Stimulated activated CD8-positive, alpha-beta memory T cell treated with anti-CD3 and anti-CD28 coated beads, Interleukin-4, amount 100 ng/mL, for 1 hour (primary cell): Measurements from ENCODE around the gene VPS37D.
"Not testable (repeated sequence)": the region's sequence is repeated elsewhere in the genome, so short reads cannot be mapped to it uniquely, and the experiment has no call there.

Experiments
- DNase-seq, 2 donors: peaks; one replicate each; pipeline ENCODE4 v3.0.0-alpha.2; 2020; ENCODE audit warnings: low read depth in 2 of 2, low spot score in 1 of 2

VPS37D gene, protein sequence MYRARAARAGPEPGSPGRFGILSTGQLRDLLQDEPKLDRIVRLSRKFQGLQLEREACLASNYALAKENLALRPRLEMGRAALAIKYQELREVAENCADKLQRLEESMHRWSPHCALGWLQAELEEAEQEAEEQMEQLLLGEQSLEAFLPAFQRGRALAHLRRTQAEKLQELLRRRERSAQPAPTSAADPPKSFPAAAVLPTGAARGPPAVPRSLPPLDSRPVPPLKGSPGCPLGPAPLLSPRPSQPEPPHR

DNA sequence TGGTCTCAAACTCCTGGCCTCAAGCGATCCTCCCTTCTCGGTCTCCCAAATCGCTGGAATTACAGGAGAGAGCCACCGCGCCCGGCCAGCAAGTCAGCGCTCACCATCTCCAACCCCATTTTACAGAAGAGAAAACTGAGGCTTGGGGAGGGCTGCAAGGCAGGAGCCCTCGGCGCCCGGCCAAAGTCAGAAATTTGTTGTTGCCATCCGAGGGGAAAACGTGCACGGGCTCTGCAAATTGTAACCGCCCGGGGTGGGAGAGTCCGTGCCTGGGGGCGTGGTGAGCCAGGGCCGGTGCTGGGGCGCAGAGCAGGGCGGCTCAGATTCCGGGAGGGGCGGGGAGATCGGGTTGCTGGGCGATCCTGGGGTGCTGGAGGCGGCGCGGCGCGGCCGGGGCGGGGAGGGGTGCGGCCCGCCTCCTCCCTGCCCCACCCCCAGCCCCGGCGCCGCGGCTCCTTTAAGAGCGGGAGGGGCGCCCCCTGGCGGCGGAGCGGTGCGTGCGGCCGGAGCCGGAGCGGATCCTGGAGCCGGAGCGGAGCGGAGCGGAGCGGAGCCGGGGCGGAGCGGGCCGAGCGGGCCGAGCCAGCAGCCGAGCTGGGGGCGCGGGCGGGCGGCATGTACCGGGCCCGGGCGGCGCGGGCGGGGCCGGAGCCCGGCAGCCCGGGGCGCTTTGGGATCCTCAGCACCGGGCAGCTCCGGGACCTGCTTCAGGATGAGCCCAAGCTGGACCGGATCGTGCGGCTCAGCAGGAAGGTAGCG, at the start of gene VPS37D:
Gene VPS37D, plus strand, starts transcription at position 488 of the 759 bp plus-strand sequence. Its CDS starts 128 bp downstream, at position 616.
- DNase-seq = peak; percentile 83 to 84

DNA sequence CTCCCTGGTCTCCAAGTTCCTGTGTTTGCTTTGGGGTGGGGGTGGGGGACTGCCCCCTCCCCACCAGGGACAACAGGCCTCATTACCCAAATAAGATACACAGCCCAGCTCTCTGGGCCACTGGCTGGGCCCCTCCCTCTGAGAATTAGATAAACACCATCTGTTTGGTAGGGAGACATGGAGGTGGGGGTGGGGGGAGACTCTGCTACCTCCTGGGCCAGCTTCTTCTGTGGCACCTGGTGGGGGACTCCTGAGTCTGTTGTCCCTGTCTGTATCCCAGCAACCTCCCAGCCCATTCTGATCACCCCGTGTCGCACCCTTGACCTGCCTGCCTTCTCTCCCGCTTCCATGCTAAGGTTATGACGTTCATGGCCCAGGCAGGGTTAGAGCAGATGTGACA, 49.1 kb upstream of the VPS37D start:
- no peak for DNase-seq

DNA sequence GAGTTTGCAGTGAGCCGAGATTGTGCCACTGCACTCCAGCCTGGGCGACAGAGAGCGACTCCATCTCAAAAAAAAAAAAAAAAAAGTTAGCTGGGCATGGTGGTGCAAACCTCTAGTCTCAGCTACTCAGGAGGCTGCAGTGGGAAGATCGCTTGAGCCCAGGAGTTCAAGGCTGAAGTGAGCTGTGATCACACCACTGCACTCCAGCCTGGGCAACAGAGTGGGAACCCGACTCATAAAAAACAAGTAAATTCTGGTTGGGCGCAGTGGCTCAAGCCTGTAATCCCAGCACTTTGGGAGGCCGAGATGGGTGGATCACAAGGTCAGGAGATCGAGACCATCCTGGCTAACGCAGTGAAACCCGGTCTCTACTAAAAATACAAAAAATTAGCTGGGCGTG, 48.2 kb upstream of the VPS37D start:
- DNase-seq = not testable (repeated sequence)

DNA sequence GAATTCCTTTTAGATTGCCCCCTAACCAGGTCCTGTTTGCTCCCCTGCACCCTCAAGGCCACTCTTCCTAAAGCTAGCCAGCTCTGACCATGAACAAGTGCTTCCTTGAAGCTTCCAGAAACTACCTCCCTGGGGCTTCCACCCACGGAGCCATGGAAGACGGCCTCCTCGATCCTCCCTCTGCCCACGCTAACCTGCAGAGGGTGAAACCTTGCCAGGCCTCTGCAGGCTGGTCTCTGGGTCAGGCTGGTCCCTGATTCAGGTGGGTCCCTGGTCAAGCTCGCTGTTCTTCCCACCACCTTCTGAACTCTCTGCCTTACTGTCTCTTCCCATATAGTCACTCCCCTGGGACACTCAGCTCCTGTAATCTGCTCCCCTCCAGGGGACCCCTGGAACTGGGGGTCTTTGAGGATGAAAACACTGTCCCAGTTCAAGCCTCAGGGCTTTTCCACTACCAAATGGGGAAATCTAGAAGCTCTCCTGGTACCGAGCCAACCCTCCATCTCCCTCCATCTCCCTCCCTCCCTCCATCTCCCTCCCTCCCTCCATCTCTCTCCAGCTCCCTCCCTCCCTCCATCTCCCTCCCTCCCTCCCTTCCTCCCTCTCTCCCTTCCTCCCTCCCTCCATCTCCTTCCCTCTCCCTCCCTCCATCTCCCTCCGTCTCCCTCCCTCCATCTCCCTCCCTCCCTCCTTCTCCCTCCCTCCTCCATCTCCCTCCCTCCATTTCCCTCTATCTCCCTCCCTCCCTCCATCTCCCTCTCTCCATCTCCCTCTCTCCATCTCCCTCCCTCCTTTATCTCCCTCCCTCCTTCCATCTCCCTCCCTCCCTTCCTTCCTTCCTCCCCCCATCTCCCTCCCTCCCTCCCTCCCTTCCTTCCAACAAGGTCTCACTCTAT, 46.2 kb upstream of the VPS37D start:
- DNase-seq = no peak

DNA sequence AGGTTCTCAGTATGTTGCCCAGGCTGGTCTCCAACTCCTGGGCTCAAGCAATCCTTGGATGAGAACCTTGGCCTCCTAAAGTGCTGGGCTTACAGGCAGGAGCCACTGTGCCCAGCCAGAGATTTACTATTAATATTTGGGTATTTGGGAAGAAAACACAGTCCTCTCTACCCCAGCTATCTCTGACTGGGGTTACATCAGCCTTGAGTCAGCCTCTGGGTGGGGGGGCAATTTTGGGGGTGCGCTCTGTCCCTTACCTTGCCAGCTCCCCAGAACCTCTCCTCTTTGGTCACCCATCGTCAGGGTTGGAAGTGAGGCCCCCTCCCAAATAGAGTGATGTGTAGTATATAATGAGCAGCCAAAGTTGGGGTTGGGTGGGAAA, 45.1 kb upstream of the VPS37D start:
- no peak for DNase-seq

DNA sequence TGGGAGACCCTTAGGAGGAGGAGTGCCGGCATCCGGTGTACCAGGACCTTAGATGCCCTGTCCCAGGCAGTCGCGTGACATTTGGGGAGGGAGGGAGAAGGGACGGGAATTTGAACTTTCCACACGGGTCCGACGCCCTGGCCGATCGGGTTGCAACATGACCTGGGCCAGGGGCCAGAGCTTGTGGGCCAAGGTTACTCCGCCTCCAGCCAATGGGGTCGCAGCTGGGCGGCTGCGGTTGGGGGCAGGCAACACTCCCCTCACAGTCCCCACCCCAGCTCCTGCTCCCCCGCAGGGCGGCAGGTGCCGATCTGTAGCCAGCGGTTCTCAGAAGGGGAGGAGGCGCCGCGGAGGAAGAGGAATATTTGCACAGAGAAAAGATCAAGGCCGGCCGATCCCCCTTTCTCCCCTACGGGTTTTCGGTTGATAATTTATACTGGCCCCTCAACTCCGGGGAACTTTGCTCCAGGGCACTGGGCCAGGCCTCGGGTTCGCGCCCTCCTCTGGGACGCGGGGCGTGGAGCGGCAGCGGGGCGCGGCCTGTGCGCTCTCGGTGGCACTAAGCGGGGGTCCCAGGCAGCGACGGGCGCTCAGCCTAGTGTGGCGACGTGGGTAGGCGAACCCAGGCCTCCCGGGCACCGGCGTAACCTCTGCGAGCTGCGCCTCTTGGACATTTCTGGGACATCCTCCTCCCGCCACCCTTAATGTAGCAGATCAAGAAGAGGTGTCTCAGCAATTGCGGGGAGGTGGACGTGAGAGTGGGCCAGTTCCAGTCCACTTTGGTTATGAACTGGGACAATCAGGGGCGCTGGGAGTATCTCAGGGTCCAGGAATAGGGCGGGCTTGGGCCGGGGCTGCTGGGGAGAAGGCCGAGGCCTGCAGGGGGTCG, 44.5 kb upstream of the VPS37D start:
- DNase-seq = no peak

DNA sequence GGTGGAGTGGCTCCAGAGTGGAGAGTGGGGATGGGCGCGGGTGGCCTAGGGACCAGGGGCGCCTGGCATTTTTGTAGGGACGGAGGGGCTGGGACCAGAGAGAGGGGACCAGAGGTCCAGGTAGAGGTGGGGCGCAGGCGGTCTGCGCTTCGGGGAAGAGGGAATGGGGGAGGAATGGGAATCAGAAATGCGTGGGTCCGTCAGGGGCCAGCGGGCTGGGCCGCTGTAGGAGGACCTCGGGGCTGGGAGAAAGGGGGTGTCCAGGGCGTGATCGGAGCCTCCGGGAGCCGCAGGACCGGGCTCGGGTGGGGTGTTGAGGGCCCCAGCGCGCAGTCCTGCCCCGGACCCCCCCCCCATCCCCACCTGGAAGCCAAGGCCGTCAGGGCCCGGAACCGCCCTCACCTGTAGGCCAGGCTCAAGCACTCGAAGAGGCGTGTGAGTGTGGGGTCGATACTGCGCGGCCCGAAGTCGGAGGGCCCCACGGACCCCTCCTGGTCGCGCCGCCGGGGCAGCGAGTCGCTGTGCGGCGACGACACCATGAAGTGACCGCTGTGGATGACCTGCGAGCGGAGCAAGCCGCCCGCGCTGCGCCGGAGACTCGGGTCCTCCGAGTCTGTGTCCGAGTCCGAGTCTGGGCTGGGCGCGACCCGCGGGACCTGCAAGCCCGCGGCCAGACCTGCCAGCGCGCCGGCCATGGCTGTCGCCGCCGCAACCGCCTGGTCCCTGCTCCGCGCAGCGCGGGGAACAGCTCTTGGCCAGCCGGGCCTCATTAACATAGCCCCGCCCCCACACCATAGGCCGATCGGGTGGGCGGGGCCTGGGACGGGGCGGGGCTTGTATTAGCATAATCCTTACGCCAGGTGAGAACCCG, 43.6 kb upstream of the VPS37D start, which contains the start of gene MLXIPL:
Gene MLXIPL, minus strand, starts transcription at position 725 of the 871 bp plus-strand sequence. Its CDS starts 30 bp downstream, at position 695.
- DNase-seq = peak in 1 of 2 donors; percentile 15

DNA sequence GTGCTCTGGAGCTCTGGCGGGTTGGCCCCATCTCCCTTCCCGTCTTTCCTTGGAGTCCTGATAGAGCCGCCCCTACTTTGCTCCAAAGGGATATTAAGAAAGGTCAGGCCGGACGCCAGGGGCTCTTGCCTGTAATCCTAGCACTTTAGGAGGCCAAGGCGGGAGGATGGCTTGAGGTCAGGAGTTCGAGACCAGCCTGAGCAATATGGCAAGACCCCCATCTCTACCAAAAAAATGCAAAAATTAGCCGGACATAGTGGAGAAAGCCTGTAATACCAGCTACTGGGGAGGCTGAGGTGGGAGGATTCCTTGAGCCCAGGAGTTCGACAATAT, 43.0 kb upstream of the VPS37D start:
- no peak for DNase-seq

DNA sequence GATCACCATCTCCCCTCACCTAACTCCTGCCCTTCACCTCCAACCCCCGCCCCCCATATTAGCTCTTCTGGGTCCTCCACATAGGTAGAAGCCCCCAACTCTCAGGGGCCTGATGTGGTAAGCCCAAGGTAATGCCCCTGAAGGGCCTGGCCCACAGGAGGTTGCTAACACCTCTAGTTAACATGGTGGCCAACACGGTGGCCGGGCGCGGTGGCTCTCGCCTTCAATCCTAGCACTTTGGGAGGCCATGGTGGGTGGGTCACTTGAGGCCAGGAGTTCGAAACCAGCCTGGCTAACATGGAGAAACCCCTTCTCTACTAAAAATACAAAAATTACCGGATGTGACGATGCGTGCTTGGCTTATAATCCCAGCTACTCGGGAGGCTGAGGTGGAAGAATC, 42.4 kb upstream of the VPS37D start:
- no peak for DNase-seq

DNA sequence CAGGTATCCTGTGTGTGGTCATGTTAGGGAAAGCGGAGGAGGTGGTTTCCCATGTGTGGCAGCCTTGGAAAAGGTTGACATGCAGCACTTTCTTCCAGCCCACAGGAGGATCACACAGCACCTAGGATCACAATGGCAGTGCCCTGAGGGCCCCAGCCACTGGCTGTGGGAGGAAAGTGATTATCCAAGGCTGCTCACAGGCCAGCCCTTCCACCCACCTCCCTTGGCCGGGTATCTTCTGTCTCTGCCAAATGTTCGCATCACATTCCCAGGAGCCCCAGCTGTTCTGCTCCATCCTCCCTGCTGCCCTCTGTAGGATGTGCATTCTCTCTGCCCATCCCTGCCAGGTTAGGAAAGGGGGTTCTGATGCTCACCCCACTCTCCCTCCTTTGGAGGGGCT, 40.8 kb upstream of the VPS37D start:
- no peak for DNase-seq

DNA sequence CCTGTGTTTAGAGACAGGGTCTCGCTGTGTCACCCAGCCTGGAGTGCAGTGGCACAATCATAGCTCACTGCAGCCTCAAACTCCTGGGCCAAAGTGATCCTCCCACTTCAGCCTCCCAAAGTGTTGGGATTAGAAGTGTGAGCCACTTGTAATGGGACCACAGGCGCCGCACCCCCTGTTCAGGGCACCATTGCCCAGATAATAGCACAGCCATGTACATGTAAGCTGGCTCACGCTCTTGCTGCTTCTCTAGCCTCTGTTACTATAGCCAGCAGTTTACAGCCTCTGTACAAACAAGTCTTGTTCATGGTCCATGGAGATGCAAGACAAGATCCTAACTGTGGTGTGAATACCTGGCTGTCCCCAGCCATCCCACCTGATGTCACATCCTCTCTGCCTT, 39.1 kb upstream of the VPS37D start:
- no peak for DNase-seq

DNA sequence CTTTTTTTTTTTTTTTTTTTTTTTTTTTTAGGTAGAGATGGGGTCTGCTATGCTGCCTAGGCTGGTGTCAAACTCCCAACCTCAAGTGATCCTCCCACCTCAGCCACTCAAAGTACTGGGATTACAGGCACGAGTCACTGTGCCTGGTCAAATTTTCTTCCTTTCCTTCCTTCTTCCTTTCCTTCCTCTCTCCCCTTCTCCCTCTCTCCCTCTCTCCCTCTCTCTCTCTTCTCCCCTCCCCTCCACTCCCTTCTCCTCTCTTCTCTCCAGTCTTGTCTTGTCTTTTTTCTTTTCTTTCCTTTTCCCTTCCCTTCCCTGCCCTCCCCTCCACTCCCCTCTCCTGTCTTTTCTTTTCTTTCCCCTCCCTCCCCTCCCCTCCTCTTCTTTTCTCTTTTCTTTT, 36.1 kb upstream of the VPS37D start:
- DNase-seq = no peak

DNA sequence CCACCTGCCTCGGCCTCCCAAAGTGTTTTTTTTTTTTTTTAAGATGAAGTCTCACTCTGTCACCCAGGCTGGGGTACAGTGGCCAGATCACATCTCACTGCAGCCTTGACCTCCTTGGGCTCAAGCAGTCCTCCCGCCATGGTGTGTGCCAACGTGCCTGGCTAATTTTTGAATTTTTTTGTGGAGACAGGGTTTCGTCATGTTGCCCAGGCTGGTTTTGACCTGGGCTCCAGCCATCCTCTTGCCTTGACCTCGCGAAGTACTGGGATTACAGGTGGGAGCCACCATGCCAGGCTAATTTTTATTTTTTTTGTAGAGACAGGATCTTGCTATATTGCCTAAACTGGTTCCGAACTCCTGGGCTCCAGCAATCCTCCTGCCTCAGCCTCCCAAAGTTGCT, 34.3 kb upstream of the VPS37D start:
- DNase-seq = no peak

DNA sequence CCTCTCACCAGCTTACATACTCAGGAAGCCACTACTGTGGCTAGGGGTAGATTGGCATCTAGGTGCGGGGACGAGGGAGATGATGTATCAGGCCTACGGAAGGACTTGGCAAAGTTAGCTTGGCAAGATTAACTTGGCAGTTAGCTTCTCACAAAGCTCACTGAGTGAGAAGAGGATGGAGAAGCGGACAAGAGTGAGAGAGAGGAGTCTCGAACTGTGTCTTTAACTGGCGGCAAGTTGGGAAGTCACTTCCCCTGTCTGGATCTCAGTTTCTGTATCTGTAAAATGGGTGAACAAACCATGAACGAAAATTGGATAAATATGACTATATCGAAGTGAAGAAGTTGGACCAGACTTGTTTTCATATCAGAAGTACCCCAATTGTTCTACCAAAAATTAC, 33.8 kb upstream of the VPS37D start:
- DNase-seq = no peak

DNA sequence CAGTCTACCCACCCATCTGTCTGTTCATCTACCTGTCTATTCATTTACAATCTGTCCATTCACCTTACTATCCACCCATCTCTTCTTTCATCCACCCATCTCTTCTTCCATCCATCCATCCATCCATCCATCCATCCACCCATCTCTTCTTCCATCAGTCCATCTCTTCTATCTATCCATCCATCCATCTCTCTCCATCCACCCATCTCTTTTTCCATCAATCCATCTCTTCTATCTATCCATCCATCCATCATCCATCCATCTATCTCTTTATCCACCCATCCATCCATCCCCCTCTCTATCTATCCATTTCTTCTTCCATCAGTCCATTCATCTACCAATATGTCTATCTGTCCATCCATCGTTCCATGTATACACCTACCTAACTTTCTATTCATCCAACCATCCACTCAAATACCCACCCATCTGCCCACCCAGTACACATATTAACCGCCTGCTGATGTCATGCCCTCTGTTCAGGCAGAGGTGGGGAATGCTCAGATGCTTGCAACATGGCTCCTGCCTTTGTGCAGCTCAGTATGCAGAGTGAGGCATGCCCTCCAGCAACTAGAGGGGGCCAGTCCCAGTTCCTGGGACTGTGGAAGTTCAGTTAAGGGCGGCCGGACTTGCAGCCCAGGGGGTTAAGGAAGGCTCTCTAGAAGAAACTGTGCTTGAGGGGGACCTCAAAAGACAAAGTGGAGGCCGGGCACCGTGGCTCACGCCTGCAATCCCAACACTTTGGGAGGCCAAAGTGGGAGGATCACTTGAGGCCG, 32.0 kb upstream of the VPS37D start:
- DNase-seq = no peak

DNA sequence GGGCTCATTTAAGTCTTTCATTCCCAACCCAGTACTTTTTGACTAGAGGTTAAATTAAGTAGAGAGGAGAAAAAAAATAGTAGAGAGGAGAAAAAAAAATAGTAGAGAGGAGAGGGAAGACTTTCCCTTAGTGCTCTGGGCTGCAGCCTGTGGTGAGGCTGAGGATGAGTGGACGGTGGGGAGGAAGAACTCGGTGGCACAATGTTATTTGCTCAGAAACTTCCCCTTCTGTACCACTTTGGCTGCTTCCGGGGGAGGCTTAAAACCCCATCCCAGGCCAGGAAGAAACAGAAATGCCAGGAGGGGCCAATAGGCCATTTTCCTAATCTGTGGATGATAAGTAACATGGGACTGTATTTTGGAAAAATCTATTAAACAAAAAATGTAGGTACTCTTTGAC, 28.7 kb upstream of the VPS37D start:
- DNase-seq = no peak

DNA sequence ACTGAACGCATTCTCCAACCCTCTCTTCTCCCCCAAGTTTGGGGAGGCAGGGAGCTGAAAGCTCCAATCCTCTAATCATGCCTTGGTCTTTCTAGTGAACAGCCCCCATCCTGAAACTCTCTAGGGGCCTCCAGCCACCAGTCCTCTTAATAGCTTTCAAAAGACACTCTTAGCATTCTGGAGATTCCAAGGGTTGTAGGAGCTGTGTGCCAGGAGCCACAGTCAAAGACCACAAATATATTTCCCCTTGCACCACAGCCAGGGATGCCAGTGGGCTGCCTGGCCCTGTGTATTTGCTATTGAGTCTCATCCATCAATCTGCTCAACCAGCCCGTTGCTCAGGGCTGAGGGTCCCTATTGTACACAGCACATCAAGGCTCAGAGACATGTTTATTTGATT, 24.8 kb upstream of the VPS37D start:
- DNase-seq = no peak

DNA sequence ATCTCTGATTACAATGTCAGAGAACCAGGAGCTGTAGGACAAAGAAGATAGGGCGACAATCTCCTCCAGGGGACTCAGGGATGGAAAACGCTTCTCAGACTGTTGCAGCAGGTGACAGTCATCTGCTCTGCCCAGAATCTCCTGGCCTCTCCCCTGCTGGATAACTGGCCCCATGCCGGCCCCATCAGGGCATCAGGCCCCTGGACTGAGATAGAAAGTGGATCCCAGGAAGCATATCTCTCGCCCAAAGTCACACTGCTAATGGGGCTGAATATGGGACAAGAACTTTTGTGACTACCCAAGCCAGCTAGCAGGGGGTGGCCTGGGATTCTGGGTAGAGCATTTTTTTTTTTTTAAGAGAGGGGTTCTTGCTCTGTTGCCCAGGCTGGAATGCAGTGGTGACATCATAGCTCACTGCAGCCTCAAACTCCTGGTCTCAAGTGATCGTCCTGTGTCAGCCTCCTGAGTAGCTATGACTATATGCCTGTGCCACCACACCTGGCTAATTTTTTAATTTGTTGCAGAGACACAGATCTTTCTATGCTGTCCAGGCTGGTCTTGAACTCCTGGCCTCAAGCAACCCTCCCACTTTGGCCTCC, 22.8 kb upstream of the VPS37D start:
- no peak for DNase-seq
